ENCODE measurements around the gene BRPF3.

DNA sequence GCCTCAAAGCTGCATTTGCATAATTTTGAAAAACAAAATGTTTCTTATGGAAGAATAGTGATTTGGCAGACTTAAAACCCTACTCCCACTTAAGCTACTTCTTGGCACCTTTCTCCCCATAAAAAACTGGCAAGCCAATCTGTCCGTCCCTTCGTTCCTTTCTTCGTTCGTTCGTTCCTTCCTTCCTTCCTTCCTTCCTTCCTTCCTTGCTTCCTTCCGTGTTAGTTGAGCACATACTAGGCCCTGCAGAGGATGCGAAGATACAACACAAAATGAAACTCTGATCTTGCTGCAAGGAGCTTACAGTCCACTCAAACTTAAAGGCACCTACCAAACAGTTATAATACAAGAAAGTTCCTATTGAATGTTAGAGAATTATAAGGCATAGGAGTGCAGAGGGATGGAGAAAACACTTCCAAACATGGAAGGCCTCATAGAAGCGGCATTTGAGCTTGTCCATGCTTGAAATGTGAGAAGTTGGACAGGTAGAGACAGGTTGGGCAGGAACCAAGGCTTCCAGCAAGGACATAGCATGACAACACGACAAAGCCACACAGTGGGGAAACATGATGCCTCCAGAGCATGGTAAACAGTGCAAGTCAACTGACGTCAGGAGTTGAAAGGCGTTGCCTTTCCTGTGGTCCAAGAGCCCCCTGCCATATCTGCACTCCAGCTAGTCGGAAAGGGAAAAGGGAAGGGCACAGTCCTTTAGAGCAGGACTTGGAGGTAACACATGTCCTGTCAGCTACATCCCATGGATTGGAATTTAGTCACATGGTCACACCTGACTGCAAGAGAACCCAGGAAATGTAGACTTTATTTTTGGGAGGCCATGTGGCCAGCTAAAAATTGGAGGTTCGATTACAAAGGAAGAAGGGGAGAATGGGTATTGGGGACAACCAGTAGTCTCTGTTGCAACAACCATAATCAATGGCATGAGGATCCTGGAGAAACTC, 80.3 kb downstream of the BRPF3 start:
- TF ChIP-seq RB1 (IDR thresholded peaks at IDR 0.05; ENCODE audit: borderline replicate concordance) (no peak), CHD4 (IDR thresholded peaks at IDR 0.05) (no peak), BRCA1 (IDR thresholded peaks at IDR 0.05; ENCODE audit: low read depth, low read length) (no peak), TAF1 (IDR thresholded peaks at IDR 0.05; ENCODE audit: borderline replicate concordance, low read depth, low read length) (no peak), DPF2 (IDR thresholded peaks at IDR 0.05) (no peak), EP300 (IDR thresholded peaks at IDR 0.05; ENCODE audit: borderline replicate concordance in 1 of 2, control insufficient read depth in 1 of 2, low read depth in 2 of 2, low read length in 2 of 2) (no peak), SMC3 (IDR thresholded peaks at IDR 0.05; ENCODE audit: borderline replicate concordance, low read length) (no peak)
- TF ChIP-seq, protein P1, sequence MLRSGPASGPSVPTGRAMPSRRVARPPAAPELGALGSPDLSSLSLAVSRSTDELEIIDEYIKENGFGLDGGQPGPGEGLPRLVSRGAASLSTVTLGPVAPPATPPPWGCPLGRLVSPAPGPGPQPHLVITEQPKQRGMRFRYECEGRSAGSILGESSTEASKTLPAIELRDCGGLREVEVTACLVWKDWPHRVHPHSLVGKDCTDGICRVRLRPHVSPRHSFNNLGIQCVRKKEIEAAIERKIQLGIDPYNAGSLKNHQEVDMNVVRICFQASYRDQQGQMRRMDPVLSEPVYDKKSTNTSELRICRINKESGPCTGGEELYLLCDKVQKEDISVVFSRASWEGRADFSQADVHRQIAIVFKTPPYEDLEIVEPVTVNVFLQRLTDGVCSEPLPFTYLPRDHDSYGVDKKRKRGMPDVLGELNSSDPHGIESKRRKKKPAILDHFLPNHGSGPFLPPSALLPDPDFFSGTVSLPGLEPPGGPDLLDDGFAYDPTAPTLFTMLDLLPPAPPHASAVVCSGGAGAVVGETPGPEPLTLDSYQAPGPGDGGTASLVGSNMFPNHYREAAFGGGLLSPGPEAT (IDR thresholded peaks at IDR 0.05; ENCODE audit: low read depth), result no peak
- TF ChIP-seq, protein P2, sequence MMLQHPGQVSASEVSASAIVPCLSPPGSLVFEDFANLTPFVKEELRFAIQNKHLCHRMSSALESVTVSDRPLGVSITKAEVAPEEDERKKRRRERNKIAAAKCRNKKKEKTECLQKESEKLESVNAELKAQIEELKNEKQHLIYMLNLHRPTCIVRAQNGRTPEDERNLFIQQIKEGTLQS (IDR thresholded peaks at IDR 0.05; ENCODE audit: borderline replicate concordance, extremely low read depth, low read depth, low read length), result no peak
- TF ChIP-seq, protein P3, sequence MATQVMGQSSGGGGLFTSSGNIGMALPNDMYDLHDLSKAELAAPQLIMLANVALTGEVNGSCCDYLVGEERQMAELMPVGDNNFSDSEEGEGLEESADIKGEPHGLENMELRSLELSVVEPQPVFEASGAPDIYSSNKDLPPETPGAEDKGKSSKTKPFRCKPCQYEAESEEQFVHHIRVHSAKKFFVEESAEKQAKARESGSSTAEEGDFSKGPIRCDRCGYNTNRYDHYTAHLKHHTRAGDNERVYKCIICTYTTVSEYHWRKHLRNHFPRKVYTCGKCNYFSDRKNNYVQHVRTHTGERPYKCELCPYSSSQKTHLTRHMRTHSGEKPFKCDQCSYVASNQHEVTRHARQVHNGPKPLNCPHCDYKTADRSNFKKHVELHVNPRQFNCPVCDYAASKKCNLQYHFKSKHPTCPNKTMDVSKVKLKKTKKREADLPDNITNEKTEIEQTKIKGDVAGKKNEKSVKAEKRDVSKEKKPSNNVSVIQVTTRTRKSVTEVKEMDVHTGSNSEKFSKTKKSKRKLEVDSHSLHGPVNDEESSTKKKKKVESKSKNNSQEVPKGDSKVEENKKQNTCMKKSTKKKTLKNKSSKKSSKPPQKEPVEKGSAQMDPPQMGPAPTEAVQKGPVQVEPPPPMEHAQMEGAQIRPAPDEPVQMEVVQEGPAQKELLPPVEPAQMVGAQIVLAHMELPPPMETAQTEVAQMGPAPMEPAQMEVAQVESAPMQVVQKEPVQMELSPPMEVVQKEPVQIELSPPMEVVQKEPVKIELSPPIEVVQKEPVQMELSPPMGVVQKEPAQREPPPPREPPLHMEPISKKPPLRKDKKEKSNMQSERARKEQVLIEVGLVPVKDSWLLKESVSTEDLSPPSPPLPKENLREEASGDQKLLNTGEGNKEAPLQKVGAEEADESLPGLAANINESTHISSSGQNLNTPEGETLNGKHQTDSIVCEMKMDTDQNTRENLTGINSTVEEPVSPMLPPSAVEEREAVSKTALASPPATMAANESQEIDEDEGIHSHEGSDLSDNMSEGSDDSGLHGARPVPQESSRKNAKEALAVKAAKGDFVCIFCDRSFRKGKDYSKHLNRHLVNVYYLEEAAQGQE (IDR thresholded peaks at IDR 0.05; ENCODE audit: low read depth, low read length), result no peak
- TF ChIP-seq, protein P4, sequence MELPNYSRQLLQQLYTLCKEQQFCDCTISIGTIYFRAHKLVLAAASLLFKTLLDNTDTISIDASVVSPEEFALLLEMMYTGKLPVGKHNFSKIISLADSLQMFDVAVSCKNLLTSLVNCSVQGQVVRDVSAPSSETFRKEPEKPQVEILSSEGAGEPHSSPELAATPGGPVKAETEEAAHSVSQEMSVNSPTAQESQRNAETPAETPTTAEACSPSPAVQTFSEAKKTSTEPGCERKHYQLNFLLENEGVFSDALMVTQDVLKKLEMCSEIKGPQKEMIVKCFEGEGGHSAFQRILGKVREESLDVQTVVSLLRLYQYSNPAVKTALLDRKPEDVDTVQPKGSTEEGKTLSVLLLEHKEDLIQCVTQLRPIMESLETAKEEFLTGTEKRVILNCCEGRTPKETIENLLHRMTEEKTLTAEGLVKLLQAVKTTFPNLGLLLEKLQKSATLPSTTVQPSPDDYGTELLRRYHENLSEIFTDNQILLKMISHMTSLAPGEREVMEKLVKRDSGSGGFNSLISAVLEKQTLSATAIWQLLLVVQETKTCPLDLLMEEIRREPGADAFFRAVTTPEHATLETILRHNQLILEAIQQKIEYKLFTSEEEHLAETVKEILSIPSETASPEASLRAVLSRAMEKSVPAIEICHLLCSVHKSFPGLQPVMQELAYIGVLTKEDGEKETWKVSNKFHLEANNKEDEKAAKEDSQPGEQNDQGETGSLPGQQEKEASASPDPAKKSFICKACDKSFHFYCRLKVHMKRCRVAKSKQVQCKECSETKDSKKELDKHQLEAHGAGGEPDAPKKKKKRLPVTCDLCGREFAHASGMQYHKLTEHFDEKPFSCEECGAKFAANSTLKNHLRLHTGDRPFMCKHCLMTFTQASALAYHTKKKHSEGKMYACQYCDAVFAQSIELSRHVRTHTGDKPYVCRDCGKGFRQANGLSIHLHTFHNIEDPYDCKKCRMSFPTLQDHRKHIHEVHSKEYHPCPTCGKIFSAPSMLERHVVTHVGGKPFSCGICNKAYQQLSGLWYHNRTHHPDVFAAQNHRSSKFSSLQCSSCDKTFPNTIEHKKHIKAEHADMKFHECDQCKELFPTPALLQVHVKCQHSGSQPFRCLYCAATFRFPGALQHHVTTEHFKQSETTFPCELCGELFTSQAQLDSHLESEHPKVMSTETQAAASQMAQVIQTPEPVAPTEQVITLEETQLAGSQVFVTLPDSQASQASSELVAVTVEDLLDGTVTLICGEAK (IDR thresholded peaks at IDR 0.05; ENCODE audit: borderline replicate concordance), result no peak
- TF ChIP-seq, protein P5, sequence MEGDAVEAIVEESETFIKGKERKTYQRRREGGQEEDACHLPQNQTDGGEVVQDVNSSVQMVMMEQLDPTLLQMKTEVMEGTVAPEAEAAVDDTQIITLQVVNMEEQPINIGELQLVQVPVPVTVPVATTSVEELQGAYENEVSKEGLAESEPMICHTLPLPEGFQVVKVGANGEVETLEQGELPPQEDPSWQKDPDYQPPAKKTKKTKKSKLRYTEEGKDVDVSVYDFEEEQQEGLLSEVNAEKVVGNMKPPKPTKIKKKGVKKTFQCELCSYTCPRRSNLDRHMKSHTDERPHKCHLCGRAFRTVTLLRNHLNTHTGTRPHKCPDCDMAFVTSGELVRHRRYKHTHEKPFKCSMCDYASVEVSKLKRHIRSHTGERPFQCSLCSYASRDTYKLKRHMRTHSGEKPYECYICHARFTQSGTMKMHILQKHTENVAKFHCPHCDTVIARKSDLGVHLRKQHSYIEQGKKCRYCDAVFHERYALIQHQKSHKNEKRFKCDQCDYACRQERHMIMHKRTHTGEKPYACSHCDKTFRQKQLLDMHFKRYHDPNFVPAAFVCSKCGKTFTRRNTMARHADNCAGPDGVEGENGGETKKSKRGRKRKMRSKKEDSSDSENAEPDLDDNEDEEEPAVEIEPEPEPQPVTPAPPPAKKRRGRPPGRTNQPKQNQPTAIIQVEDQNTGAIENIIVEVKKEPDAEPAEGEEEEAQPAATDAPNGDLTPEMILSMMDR (IDR thresholded peaks at IDR 0.05 in 2 of 3, conservative IDR thresholded peaks at IDR 0.05 in 1 of 3; ENCODE audit: control insufficient read depth in 2 of 3, extremely low read depth in 1 of 3, insufficient read depth in 1 of 3, low read depth in 3 of 3, low read length in 3 of 3), result no peak
- TF ChIP-seq, protein P6, sequence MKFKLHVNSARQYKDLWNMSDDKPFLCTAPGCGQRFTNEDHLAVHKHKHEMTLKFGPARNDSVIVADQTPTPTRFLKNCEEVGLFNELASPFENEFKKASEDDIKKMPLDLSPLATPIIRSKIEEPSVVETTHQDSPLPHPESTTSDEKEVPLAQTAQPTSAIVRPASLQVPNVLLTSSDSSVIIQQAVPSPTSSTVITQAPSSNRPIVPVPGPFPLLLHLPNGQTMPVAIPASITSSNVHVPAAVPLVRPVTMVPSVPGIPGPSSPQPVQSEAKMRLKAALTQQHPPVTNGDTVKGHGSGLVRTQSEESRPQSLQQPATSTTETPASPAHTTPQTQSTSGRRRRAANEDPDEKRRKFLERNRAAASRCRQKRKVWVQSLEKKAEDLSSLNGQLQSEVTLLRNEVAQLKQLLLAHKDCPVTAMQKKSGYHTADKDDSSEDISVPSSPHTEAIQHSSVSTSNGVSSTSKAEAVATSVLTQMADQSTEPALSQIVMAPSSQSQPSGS (IDR thresholded peaks at IDR 0.05; ENCODE audit: low read length), result no peak

Measured in GM12878 (cell line).